ENCODE results near the gene CHRNA4. TPM values are rescaled to one million over a fixed set of nuclear protein-coding genes. Genes with fewer than 3 reads are reported as not detected.

The CHRNA4 gene
- total and polyA plus RNA-seq, 9 of the 15 experiments (the other 6 are each of a cell fraction or from before 2014, with no cell fraction given), result not detected

GRCh38 chr20:63381781-63382431 lies 20.8 kb upstream of the CHRNA4 start (continued):
- TF ChIP-seq PHF21A (IDR thresholded peaks at IDR 0.05; ENCODE audit: borderline replicate concordance, low read depth), result no peak
- no peak for TF ChIP-seq BRCA1 (IDR thresholded peaks at IDR 0.05)
- no peak for TF ChIP-seq BRCA1 (CRISPR knock-in tag; IDR thresholded peaks at IDR 0.05)
- no peak for TF ChIP-seq KLF1 (tag; IDR thresholded peaks at IDR 0.05)
- no peak for TF ChIP-seq EZH2 (IDR thresholded peaks at IDR 0.05; ENCODE audit: borderline replicate concordance, low read depth, low read length)
- TF ChIP-seq, protein P1, sequence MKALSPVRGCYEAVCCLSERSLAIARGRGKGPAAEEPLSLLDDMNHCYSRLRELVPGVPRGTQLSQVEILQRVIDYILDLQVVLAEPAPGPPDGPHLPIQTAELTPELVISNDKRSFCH (CRISPR knock-in tag; IDR thresholded peaks at IDR 0.05), result no peak
- TF ChIP-seq, protein P1 (tag; IDR thresholded peaks at IDR 0.05), result no peak
- TF ChIP-seq E2F5 (CRISPR knock-in tag; IDR thresholded peaks at IDR 0.05), result no peak
- no peak for TF ChIP-seq STAT5A (IDR thresholded peaks at IDR 0.05; ENCODE audit: borderline replicate concordance, low read length)
- peak; percentile 64 for TF ChIP-seq CC2D1A (IDR thresholded peaks at IDR 0.05)
- TF ChIP-seq U2AF2 (optimal IDR thresholded peaks at IDR 0.05; ENCODE audit: low read depth, low read length), result no peak
- TF ChIP-seq, protein P2, sequence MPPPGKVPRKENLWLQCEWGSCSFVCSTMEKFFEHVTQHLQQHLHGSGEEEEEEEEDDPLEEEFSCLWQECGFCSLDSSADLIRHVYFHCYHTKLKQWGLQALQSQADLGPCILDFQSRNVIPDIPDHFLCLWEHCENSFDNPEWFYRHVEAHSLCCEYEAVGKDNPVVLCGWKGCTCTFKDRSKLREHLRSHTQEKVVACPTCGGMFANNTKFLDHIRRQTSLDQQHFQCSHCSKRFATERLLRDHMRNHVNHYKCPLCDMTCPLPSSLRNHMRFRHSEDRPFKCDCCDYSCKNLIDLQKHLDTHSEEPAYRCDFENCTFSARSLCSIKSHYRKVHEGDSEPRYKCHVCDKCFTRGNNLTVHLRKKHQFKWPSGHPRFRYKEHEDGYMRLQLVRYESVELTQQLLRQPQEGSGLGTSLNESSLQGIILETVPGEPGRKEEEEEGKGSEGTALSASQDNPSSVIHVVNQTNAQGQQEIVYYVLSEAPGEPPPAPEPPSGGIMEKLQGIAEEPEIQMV (tag; conservative IDR thresholded peaks at IDR 0.05; ENCODE audit: low read depth), result no peak
- TF ChIP-seq, protein P3, sequence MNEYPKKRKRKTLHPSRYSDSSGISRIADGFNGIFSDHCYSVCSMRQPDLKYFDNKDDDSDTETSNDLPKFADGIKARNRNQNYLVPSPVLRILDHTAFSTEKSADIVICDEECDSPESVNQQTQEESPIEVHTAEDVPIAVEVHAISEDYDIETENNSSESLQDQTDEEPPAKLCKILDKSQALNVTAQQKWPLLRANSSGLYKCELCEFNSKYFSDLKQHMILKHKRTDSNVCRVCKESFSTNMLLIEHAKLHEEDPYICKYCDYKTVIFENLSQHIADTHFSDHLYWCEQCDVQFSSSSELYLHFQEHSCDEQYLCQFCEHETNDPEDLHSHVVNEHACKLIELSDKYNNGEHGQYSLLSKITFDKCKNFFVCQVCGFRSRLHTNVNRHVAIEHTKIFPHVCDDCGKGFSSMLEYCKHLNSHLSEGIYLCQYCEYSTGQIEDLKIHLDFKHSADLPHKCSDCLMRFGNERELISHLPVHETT (CRISPR knock-in tag; conservative IDR thresholded peaks at IDR 0.05 in 1 of 2, IDR thresholded peaks at IDR 0.05 in 1 of 2), result no peak
- TF ChIP-seq NCOA1 (IDR thresholded peaks at IDR 0.05; ENCODE audit: low read depth), result no peak
- no peak for TF ChIP-seq GTF2E2 (tag; IDR thresholded peaks at IDR 0.05)
- no peak for TF ChIP-seq SMAD1 (IDR thresholded peaks at IDR 0.05; ENCODE audit: low read depth, low read length, partially characterized antibody)
- no peak for TF ChIP-seq KDM1A (IDR thresholded peaks at IDR 0.05)
- TF ChIP-seq, protein P4, sequence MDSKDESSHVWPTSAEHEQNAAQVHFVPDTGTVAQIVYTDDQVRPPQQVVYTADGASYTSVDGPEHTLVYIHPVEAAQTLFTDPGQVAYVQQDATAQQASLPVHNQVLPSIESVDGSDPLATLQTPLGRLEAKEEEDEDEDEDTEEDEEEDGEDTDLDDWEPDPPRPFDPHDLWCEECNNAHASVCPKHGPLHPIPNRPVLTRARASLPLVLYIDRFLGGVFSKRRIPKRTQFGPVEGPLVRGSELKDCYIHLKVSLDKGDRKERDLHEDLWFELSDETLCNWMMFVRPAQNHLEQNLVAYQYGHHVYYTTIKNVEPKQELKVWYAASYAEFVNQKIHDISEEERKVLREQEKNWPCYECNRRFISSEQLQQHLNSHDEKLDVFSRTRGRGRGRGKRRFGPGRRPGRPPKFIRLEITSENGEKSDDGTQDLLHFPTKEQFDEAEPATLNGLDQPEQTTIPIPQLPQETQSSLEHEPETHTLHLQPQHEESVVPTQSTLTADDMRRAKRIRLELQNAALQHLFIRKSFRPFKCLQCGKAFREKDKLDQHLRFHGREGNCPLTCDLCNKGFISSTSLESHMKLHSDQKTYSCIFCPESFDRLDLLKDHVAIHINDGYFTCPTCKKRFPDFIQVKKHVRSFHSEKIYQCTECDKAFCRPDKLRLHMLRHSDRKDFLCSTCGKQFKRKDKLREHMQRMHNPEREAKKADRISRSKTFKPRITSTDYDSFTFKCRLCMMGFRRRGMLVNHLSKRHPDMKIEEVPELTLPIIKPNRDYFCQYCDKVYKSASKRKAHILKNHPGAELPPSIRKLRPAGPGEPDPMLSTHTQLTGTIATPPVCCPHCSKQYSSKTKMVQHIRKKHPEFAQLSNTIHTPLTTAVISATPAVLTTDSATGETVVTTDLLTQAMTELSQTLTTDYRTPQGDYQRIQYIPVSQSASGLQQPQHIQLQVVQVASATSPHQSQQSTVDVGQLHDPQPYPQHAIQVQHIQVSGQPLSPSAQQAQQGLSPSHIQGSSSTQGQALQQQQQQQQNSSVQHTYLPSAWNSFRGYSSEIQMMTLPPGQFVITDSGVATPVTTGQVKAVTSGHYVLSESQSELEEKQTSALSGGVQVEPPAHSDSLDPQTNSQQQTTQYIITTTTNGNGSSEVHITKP (IDR thresholded peaks at IDR 0.05; ENCODE audit: partially characterized antibody), result no peak

All from K562 (cell line).